Pons (tissue), 1 donor: ENCODE results near the gene TWF2.
"Not testable (repeated sequence)": the region's sequence is repeated elsewhere in the genome, so short reads cannot be mapped to it uniquely, and the experiment has no call there.

ENCODE experiments used
- DNase-seq: peaks from one replicate; pipeline ENCODE4 v3.0.0-alpha.2; 2016; ENCODE audit warnings: low spot score

The TWF2 gene

GRCh38 chr3:52238761-52239701 lies at the start of gene TWF2:
TWF2 (minus strand) TSS chr3:52239158; CDS start chr3:52239016, 142 bp downstream.
- DNase-seq, result peak; percentile 66

DNA sequence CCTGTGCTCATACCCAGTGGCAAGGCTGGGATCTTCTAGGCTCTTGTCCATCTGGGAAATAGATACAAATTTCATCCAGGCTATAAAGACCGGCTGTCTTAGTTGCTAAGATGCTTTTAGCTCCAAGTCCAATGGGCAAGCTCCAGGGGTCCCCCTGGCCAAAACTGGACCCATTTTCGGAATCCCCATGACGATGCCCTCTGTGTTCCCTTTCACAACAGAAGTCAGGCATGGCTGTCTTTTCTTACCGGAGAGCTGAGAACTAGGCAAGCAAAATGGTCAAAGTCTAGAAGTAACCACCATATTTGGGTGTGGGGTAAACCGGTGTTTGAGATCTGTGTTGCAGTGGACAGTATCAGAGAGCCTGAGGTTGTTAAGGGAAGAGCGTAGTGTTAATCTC lies 49.7 kb upstream of the TWF2 start:
- no peak for DNase-seq

GRCh38 chr3:52286777-52287110 lies 47.8 kb upstream of the TWF2 start:
- no peak for DNase-seq

DNA sequence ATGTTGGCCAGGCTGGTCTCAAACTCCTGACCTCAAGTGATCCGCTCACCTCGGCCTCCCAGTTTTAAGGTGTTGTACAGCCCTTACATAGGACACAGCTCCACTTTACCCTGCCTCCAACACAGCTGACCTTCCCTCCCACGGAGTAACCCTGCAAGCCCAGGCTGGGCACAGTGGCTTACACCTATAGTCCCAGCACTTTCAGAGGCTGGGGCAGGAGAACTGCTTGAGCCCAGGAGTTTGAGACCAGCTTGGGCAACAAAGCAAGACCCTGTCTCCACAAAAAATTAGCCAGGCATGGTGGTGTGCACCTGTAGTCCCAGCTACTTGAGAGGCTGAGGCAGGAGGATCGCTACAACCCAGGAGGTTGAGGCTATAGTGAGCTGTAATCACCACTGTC lies 45.1 kb upstream of the TWF2 start:
- not testable (repeated sequence) for DNase-seq

DNA sequence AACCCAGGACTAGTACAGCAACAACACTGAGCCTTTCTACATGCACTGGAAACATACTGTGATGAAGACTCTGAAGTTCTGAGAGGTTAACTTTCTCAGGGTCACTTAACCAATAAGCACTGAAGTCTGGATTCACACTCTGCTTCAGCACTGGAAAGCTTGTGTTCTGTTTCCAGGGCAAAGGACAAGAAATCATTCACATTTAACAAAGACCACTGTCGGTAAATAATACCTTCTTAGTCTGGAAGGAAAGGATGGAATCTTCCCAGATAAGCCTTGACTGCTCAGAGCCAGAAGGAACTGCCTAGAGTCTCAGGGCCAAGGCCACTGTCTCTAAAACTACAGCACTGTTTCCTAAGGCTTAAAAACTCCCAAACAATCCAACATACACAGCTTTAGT lies 44.3 kb upstream of the TWF2 start:
- DNase-seq, result no peak

GRCh38 chr3:52281981-52282801 lies 43.2 kb upstream of the TWF2 start:
- DNase-seq, result no peak

- DNase-seq, result peak; percentile 69
Measured at GRCh38 chr3:52280050-52280461, 41.1 kb upstream of the TWF2 start.

DNA sequence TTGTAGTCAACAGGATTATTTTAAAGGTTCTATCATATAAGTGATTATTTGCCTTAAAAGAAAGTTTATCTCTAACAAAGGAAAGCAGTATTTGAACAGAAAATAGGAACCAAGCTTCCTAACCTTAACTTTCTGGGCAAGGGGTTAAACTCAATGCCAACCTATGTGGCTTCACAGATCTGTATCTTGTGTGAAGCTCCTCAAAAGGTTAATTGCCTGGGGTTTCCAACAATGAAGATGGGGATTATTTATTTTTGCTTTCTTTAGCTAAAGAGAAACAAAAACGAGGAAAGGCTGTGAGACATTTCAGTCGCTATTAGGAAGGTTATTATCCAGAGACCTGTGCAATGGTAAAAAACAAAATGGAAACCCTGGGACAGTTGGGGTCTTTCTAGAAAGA lies 40.6 kb upstream of the TWF2 start:
- no peak for DNase-seq

GRCh38 chr3:52278510-52279069 lies 39.6 kb upstream of the TWF2 start, which contains the start of gene WDR82:
WDR82 (minus strand) TSS chr3:52278649; CDS start chr3:52278361, 288 bp downstream.
- peak; percentile 87 for DNase-seq

GRCh38 chr3:52277972-52278509 lies 39.1 kb upstream of the TWF2 start:
- DNase-seq, result peak; percentile 43

DNA sequence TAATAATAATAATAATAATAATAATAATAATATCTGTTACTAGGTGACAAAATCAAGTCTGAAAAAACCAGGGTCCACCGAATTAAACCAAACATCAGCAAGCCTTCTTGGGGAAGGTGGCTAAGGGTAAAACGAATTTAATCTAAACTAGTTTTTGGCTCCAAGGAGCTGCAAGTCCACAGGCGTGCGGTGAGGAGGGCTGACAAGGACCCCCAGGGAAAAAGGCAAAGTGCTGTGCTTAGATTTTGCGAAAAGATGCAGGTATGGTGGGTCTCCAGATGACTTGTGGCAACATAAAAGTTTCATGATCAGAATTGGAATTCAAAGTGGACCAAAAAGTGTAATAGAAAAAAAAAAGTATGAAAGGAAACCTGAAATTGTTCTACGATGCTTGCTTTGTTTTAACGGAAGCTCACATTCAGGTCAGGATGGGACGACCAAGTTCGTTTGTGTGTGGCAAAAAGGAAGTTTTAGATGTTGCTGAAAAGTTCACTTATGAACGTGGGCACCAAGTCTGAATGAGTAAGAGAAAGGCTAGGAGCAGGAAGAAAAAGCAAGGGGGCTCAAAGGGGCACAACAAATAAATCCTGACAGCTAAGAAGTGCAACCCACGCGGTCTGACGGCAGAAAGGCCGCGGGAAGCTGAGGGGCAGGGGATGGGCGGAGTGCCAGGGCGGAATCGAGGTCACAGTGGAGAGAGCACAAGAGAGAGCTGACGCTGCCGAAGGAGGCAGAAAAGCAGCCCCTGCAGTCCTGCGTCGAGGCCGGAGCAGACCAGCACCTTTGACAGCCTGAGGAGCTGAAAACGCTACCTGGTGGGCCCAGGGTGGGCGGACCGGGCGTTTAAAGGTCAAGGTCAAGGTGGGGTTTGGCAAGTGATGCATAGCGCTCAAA lies 38.4 kb upstream of the TWF2 start:
- peak; percentile 70 for DNase-seq

- DNase-seq, result not testable (repeated sequence)
Measured at GRCh38 chr3:52274781-52275180, 35.8 kb upstream of the TWF2 start.

- no peak for DNase-seq
Measured at GRCh38 chr3:52272831-52273230, 33.9 kb upstream of the TWF2 start.

DNA sequence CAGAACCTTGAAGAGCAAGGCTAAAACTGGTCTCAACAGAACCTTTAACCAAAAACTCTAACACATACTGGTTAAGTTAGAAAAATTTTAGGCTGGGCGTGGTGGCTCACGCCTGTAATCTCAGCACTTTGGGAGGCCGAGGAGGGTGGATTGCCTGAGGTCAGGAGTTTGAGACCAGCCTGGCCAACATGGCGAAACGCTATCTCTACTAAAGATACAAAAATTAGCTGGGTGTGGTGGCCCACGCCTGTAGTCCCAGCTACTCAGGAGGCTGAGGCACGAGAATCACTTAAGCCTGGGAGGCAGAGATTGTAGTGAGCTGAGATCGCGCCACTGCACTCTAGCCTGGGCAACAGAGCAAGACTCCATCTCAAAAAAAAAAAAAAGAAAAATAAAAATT lies 33.2 kb upstream of the TWF2 start:
- not testable (repeated sequence) for DNase-seq

DNA sequence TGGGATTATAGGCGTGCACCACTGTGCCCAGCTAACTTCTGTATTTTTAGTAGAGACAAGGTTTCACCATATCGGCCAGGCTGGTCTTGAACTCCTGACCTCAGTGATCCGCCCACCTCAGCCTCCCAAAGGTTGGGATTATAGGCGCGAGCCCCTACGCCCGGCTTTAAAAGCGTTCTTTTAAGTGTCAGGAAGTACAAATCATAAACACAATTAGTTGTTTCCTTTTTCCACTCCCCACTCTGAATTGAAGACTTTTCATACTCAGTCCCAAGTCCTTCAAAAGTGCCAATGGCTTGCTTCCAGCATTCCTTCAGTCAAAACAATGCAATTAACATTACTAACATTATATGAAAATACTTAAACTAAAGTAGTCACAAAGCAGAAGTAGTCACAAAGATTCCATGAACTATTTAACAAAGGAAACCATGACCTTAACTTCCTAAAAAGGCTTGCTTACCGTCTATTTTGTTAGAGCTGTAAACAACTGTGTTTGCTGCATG lies 31.3 kb upstream of the TWF2 start:
- peak; percentile 24 for DNase-seq

- DNase-seq, result no peak
Measured at GRCh38 chr3:52269776-52270175, 30.8 kb upstream of the TWF2 start.

GRCh38 chr3:52268036-52268435 lies 29.1 kb upstream of the TWF2 start:
- DNase-seq, result no peak

GRCh38 chr3:52265387-52265786 lies 26.4 kb upstream of the TWF2 start:
- DNase-seq, result no peak

- no peak for DNase-seq
Measured at GRCh38 chr3:52262447-52262846, 23.5 kb upstream of the TWF2 start.

DNA sequence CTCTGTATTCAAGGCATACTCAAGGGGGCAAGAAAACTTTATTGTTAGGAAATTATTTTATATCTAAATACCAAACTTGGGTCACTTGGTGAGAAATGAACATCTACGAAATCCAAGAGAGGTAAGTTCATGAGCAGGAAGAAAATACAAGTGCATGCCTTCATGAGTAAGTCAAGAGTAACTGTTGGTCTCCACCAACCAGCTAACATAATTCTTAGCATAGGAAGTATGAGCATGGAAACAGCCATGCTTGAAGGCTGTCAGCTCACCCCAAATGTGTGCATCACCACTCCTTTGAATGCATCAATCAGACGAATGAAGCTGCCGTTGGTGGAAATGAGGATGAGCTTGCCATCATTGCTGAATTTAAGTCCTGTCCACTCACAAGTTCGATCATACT lies 20.5 kb upstream of the TWF2 start:
- no peak for DNase-seq

- DNase-seq, result peak; percentile 55
Measured at GRCh38 chr3:52259035-52259434, 20.1 kb upstream of the TWF2 start.
